HCT116 (cell line): ENCODE data around the gene JPT1. TPM values are rescaled to one million over a fixed set of nuclear protein-coding genes. Genes with fewer than 3 reads are reported as not detected.

Experiments used
- ATAC-seq: fragments of 200-7000 bp; cut with Tn5 transposase; 2 replicates; pipeline ENCODE4 v1.9.1; 2020; ENCODE audit warnings: mild to moderate bottlenecking, moderate library complexity
- BruUV-seq: library from RNA; stranded (reverse); fragments of 400-500 nt; replicated peaks from 2 replicates; lab custom pipeline; 2021; lab: Mats Ljungman, UMichigan
- CTCF ChIA-PET: fragments of 300-600 bp; sonication (Branson Sonifier 250); formaldehyde crosslinking; loops from one replicate; lab custom pipeline; 2021; ENCODE audit warnings: antibody characterized with exemption; lab: Charles Lee
- POLR2A ChIA-PET: fragments of 300-600, 350-600 bp; sonication (Branson Sonifier 250); formaldehyde crosslinking; loops from one replicate; lab custom pipeline; 2021; ENCODE audit warnings: antibody characterized with exemption; lab: Charles Lee
- RAD21 ChIA-PET, 2 experiments: fragments of 300-600 bp; sonication (Branson Sonifier 250); formaldehyde crosslinking; loops; one replicate each; lab custom pipeline; 2023; ENCODE audit warnings: low total read pairs in 2 of 2; ENCODE audit not compliant: uncharacterized antibody in 2 of 2, unreplicated experiment in 2 of 2, low non-redundant PET in 1 of 2; lab: Charles Lee
- DNase-seq: peaks from one replicate; pipeline ENCODE4 v3.0.0-alpha.2; 2010; ENCODE audit warnings: low read depth, low spot score
- H2AFZ ChIP-seq: fragments of 200-600 bp; shearing (Covaris generic), sonication (generic); 2 replicates; pipeline ENCODE4 v1.6.1; 2017; ENCODE audit warnings: low read depth, mixed run types, mixed read lengths, antibody characterized with exemption, low read length; ENCODE audit not compliant: poor library complexity, severe bottlenecking
- H3K27ac ChIP-seq: 2 replicates; pipeline ENCODE4 v1.5.1; 2012; ENCODE audit warnings: low read depth, low read length
- H3K27me3 ChIP-seq: fragments of 200-600 bp; sonication (generic); 2 replicates; pipeline ENCODE4 v1.6.1; 2016; ENCODE audit warnings: mixed run types, low read length, mixed read lengths; ENCODE audit not compliant: insufficient read depth
- H3K36me3 ChIP-seq, 2 experiments: fragments of 200-500 bp in 1 of 2; fragments of 200-600 bp in 1 of 2; sonication (Bioruptor generic) in 1 of 2; sonication (generic) in 1 of 2; 2 replicates each; pipeline versions ENCODE4 v1.5.1 to v1.6.1; 2014 to 2016; ENCODE audit warnings: low read length in 2 of 2, inconsistent platforms in 1 of 2, mixed read lengths in 1 of 2, mixed run types in 1 of 2; ENCODE audit not compliant: insufficient read depth in 2 of 2, control insufficient read depth in 1 of 2
- H3K4me1 ChIP-seq, 2 experiments: fragments of 200-600 bp in 1 of 2; sonication (generic) in 1 of 2; 2 replicates each; pipeline versions ENCODE4 v1.5.1 to v1.6.1; 2012 to 2017; ENCODE audit warnings: low read length in 2 of 2, inconsistent platforms in 1 of 2, mild to moderate bottlenecking in 1 of 2, mixed read lengths in 1 of 2, mixed run types in 1 of 2, moderate library complexity in 1 of 2; ENCODE audit not compliant: insufficient read depth in 2 of 2, control insufficient read depth in 1 of 2
- H3K4me2 ChIP-seq: fragments of 200-600 bp; sonication (generic); 2 replicates; pipeline ENCODE4 v1.6.1; 2017; ENCODE audit warnings: mixed run types, low read length, mixed read lengths
- H3K4me3 ChIP-seq, 2 experiments: fragments of 200-600 bp in 1 of 2; sonication (generic) in 1 of 2; replicated peaks in 1 of 2; 2 replicates each; pipeline ENCODE4 v1.5.1; 2011 to 2016; ENCODE audit warnings: low read length in 2 of 2, control low read depth in 1 of 2, low read depth in 1 of 2, mild to moderate bottlenecking in 1 of 2, mixed read lengths in 1 of 2, mixed run types in 1 of 2
- H3K79me2 ChIP-seq: fragments of 200-600 bp; sonication (generic); 2 replicates; pipeline ENCODE4 v1.6.1; 2017; ENCODE audit warnings: mild to moderate bottlenecking, mixed run types, low read length, moderate library complexity, mixed read lengths; ENCODE audit not compliant: insufficient read depth
- H3K9ac ChIP-seq: fragments of 200-600 bp; sonication (generic); 2 replicates; pipeline ENCODE4 v1.6.1; 2016; ENCODE audit warnings: low read length, mixed read lengths
- H3K9me2 ChIP-seq: fragments of 200-600 bp; sonication (generic), shearing (Covaris generic); 2 replicates; pipeline ENCODE4 v1.6.1; 2017; ENCODE audit warnings: mixed run types, mild to moderate bottlenecking, moderate library complexity; ENCODE audit not compliant: insufficient read depth
- H3K9me3 ChIP-seq, 2 experiments: fragments of 200-500 bp in 1 of 2; fragments of 200-600 bp in 1 of 2; sonication (Bioruptor generic) in 1 of 2; sonication (generic) in 1 of 2; 2 replicates each; pipeline ENCODE4 v1.6.1; 2014 to 2017; ENCODE audit warnings: low read length in 2 of 2, mixed read lengths in 2 of 2, inconsistent platforms in 1 of 2, low read depth in 1 of 2, mild to moderate bottlenecking in 1 of 2, mixed run types in 1 of 2, moderate library complexity in 1 of 2; ENCODE audit not compliant: control insufficient read depth in 1 of 2, insufficient read depth in 1 of 2
- H4K20me1 ChIP-seq: fragments of 200-600 bp; sonication (generic), shearing (Covaris generic); 2 replicates; pipeline ENCODE4 v1.6.1; 2017; ENCODE audit warnings: mixed run types, mild to moderate bottlenecking, moderate library complexity; ENCODE audit not compliant: insufficient read depth
- EZH2 ChIP-seq: fragments of 200-600 bp; sonication (generic); IDR thresholded peaks from 2 replicates; pipeline ENCODE4 v1.6.1; 2017; ENCODE audit warnings: antibody characterized with exemption, mixed run types
- EZH2phosphoT487 ChIP-seq: fragments of 200-600 bp; IDR thresholded peaks from 2 replicates; pipeline ENCODE4 v1.6.1; 2018; ENCODE audit warnings: antibody characterized with exemption, borderline replicate concordance
- JUND ChIP-seq: IDR thresholded peaks from 2 replicates; pipeline ENCODE4 v1.6.1; 2012
- POLR2AphosphoS5 ChIP-seq: IDR thresholded peaks from 2 replicates; pipeline ENCODE4 v1.6.1; 2011; ENCODE audit warnings: mild to moderate bottlenecking, low read depth, low read length, moderate library complexity
- SRF ChIP-seq: IDR thresholded peaks from 2 replicates; pipeline ENCODE4 v1.6.1; 2012; ENCODE audit warnings: low read depth
- intact Hi-C: fragments of 100-400 bp; cut with micrococcal nuclease; formaldehyde crosslinking; loops from 2 replicates; pipeline ENCODE4 v1.10.0; 2022
- total RNA-seq: library from RNA; stranded (reverse); gene quantifications from one replicate; pipeline ENCODE4 v1.2.1, GENCODE V29; 2021; ENCODE audit not compliant: unreplicated experiment
- TF ChIP-seq, protein P1 (sequence below): IDR thresholded peaks from 2 replicates; pipeline ENCODE4 v1.6.1; 2011; ENCODE audit warnings: mild to moderate bottlenecking, low read length, moderate library complexity; ENCODE audit not compliant: insufficient replicate concordance; ENCODE audit errors: extremely low read depth

Gene JPT1
- total RNA-seq, 1 experiment from 2014 or later, result 575 TPM

DNA sequence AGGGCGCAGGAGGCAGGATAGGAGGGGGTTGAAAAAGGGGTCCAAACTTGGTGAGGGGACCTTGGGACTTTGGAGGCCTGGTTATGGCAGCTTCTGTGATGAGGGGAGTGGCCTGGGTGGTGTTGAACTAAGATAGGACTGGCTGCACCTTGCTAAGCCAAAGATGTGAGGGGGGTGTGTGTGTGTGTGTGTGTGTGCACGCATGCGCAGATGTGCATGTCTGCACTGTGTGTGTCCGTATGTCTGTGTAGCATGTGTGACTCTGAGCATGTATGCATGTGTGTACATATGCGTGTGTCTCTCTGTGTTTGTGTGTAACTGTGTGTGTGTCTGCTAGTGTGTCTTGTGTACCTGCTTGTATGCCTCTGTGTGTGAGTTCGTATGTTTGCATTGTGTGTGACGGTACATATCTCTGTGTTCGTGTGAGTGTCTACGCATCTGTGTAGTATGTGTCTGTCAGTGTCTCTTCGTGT, 62.4 kb downstream of the JPT1 start:
- ATAC-seq (no peak), DNase-seq (no peak)
- CTCF ChIA-PET, result no interaction called here
- intact Hi-C loops, result no loop called here
- Histone ChIP-seq H3K9me3 (no peaks in the 10 kb centered on the region), H3K4me1 (peaks cover 77 to 97% of the 10 kb centered on the region in 2 experiments), H3K27ac (peak overlapping the region; percentile 64; the same call in 1 of the 2 replicates), H3K79me2 (peaks cover 63% of the 10 kb centered on the region), H3K4me3 (no peak overlapping the region), H3K4me2 (peak overlapping the region; percentile 92), H3K36me3 (peaks cover 0 to 6% of the 10 kb centered on the region in 2 experiments; a peak in 1 of 4 replicates), H2AFZ (no peak overlapping the region), H4K20me1 (no peaks in the 10 kb centered on the region), H3K9ac (peak overlapping the region; percentile 97), H3K9me2 (no peaks in the 10 kb centered on the region), H3K27me3 (no peaks in the 10 kb centered on the region)
- TF ChIP-seq, protein P1, sequence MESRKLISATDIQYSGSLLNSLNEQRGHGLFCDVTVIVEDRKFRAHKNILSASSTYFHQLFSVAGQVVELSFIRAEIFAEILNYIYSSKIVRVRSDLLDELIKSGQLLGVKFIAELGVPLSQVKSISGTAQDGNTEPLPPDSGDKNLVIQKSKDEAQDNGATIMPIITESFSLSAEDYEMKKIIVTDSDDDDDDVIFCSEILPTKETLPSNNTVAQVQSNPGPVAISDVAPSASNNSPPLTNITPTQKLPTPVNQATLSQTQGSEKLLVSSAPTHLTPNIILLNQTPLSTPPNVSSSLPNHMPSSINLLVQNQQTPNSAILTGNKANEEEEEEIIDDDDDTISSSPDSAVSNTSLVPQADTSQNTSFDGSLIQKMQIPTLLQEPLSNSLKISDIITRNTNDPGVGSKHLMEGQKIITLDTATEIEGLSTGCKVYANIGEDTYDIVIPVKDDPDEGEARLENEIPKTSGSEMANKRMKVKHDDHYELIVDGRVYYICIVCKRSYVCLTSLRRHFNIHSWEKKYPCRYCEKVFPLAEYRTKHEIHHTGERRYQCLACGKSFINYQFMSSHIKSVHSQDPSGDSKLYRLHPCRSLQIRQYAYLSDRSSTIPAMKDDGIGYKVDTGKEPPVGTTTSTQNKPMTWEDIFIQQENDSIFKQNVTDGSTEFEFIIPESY, result no peak
- peak; percentile 13; the same call in 1 of the 2 replicates for TF ChIP-seq POLR2AphosphoS5
- POLR2A ChIA-PET, result interaction anchor here (0.9 to 1.9 kb wide), 5 partner anchors 13 to 107 kb away, joined by 3 to 8 read pairs (median 6); no protein-coding TSS in a partner anchor
- RAD21 ChIA-PET, result no interaction called here
- BruUV-seq, result no TSS peak

DNA sequence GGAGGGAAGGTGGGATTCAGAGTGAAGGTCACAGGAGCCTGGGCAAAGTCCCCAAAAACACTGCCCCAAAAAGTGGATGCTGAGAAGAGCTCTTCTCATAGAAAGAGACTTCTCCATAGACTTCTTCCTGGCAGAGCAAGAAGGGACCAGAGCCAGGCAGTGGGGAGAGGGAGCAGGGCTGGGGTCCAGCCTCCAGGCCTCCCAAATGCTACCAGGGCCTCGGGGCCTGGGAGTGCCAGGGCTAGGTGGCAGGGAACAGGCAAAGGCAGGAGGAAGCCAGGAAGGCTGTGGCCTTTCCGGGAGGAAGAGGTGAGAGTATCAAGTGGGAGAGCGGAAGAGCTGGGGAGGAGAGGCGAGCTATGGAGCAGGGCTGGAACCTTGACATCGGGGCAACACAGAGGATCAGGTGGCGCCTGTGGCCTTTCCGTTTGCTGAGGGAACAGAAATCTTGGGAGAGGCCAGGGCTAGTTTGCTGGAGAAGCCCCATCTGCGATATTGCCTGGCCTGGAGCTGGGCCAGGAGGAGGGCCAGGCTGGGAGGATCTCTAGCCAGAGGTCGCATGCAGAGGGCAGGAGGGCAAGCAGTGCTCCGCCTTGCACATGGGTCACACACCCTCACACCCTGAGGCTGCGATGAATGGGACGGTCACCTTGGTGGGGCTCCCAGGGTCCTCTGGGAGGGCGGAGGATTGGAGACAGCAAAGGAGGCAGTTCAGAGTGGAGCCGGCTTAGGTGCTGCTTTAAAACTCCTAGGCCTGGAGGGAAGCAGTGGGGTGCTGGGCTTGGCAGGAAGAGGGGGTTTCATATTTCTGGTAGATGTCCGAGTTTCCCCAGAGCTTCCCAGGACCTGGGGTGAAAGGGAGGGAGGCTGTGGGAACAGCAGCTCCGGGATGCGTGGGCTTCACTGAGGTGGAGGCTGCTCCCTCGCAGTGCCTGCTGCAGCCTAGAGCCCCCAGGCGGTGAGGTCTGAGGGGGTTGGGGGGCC, 63.1 kb downstream of the JPT1 start:
- CTCF ChIA-PET, result interaction anchor here (1.4 kb wide), 1 partner anchor 129 kb away, joined by 3 read pairs; no protein-coding TSS in a partner anchor
- peaks cover 0 to 6% of the 10 kb centered on the region in 2 experiments; a peak in 1 of 4 replicates for H3K36me3 ChIP-seq
- H2AFZ ChIP-seq, result no peak overlapping the region
- RAD21 ChIA-PET, result no interaction called here
- intact Hi-C loops, result no loop called here
- H3K4me3 ChIP-seq, result no peak overlapping the region; a peak in 1 of 4 replicates
- peak overlapping the region; percentile 64 for H3K27ac ChIP-seq
- H3K4me2 ChIP-seq, result peak overlapping the region; percentile 92
- ATAC-seq (no peak), DNase-seq (no peak)
- no peaks in the 10 kb centered on the region for H3K27me3 ChIP-seq
- POLR2A ChIA-PET, result interaction anchor here (0.7 to 1.9 kb wide), 3 partner anchors 12 to 56 kb away, joined by 3 to 8 read pairs (median 6); no protein-coding TSS in a partner anchor
- peaks cover 63% of the 10 kb centered on the region for H3K79me2 ChIP-seq
- no peaks in the 10 kb centered on the region for H3K9me3 ChIP-seq
- peak overlapping the region; percentile 97 for H3K9ac ChIP-seq
- no peaks in the 10 kb centered on the region for H4K20me1 ChIP-seq
- no peaks in the 10 kb centered on the region for H3K9me2 ChIP-seq
- BruUV-seq, result no TSS peak
- TF ChIP-seq JUND (no peak), SRF (no peak), EZH2phosphoT487 (no peak), EZH2 (no peak), POLR2AphosphoS5 (0 out of 2 replicates have a peak, but pooled peaks have one; percentile 14)
- TF ChIP-seq, protein P1, result no peak
- peaks cover 76 to 97% of the 10 kb centered on the region in 2 experiments for H3K4me1 ChIP-seq
